HEK293 (cell line): Measurements from ENCODE around the gene FAM200C.

Experiments used
- AEBP2 ChIP-seq: fragments of 450-650 bp; formaldehyde crosslinking; IDR thresholded peaks from 2 replicates; pipeline ENCODE4 v1.5.1; 2016; ENCODE audit warnings: missing biosample characterization, missing genetic modification characterization, borderline replicate concordance
- GLI2 ChIP-seq: fragments of 450-650 bp; formaldehyde crosslinking; IDR thresholded peaks from 2 replicates; pipeline ENCODE4; 2017; ENCODE audit warnings: missing biosample characterization, missing genetic modification characterization, low read depth, borderline replicate concordance
- GLI4 ChIP-seq: fragments of 450-650 bp; formaldehyde crosslinking; IDR thresholded peaks from 2 replicates; pipeline ENCODE4 v1.5.1; 2016; ENCODE audit warnings: missing biosample characterization, missing genetic modification characterization
- MEIS1 ChIP-seq: sonication (generic); formaldehyde crosslinking; IDR thresholded peaks from 2 replicates; pipeline ENCODE4 v1.8.1; 2022; ENCODE audit warnings: missing genetic modification reagents, mild to moderate bottlenecking, borderline replicate concordance
- REST ChIP-seq: fragments of 450-650 bp; formaldehyde crosslinking; IDR thresholded peaks from 2 replicates; pipeline ENCODE4 v1.5.1; 2016; ENCODE audit warnings: missing biosample characterization, missing genetic modification characterization
- SALL2 ChIP-seq: fragments of 450-650 bp; formaldehyde crosslinking; IDR thresholded peaks from 2 replicates; pipeline ENCODE4 v1.5.0; 2017; ENCODE audit warnings: missing biosample characterization, mild to moderate bottlenecking, missing genetic modification characterization, borderline replicate concordance
- SP7 ChIP-seq: fragments of 450-650 bp; formaldehyde crosslinking; IDR thresholded peaks from 2 replicates; pipeline ENCODE4 v1.5.1; 2016; ENCODE audit warnings: missing biosample characterization, missing genetic modification characterization
- TCF7L2 ChIP-seq: IDR thresholded peaks from 2 replicates; pipeline ENCODE4 v1.6.1; 2011; ENCODE audit warnings: low read depth, mild to moderate bottlenecking, inconsistent platforms, low read length, moderate library complexity, borderline replicate concordance
- ZBTB20 ChIP-seq: fragments of 450-650 bp; formaldehyde crosslinking; IDR thresholded peaks from 2 replicates; pipeline ENCODE4 v1.5.1; 2016; ENCODE audit warnings: missing biosample characterization, missing genetic modification characterization
- ZBTB26 ChIP-seq: fragments of 450-650 bp; formaldehyde crosslinking; optimal IDR thresholded peaks from 2 replicates; pipeline ENCODE3; 2016; ENCODE audit warnings: missing biosample characterization, mild to moderate bottlenecking, missing genetic modification characterization
- ZBTB49 ChIP-seq: fragments of 450-650 bp; formaldehyde crosslinking; IDR thresholded peaks from 2 replicates; pipeline ENCODE4 v1.5.1; 2016; ENCODE audit warnings: missing biosample characterization, missing genetic modification characterization, low read depth
- ZFHX2 ChIP-seq: fragments of 450-650 bp; formaldehyde crosslinking; conservative IDR thresholded peaks from 2 replicates; pipeline ENCODE4 v1.5.1; 2016; ENCODE audit warnings: missing biosample characterization, missing genetic modification characterization
- ZNF133 ChIP-seq: fragments of 450-650 bp; formaldehyde crosslinking; IDR thresholded peaks from 2 replicates; pipeline ENCODE4 v1.5.1; 2016; ENCODE audit warnings: missing biosample characterization, missing genetic modification characterization
- ZNF248 ChIP-seq: fragments of 450-650 bp; formaldehyde crosslinking; IDR thresholded peaks from 2 replicates; pipeline ENCODE4 v1.5.1; 2017; ENCODE audit warnings: missing biosample characterization, missing genetic modification characterization
- ZNF302 ChIP-seq: fragments of 450-650 bp; formaldehyde crosslinking; IDR thresholded peaks from 2 replicates; pipeline ENCODE4 v1.5.1; 2016; ENCODE audit warnings: missing biosample characterization, missing genetic modification characterization, low read depth
- ZNF311 ChIP-seq: fragments of 450-650 bp; formaldehyde crosslinking; IDR thresholded peaks from 2 replicates; pipeline ENCODE4 v1.5.1; 2017; ENCODE audit warnings: missing biosample characterization, missing genetic modification characterization, borderline replicate concordance
- ZNF335 ChIP-seq: fragments of 450-650 bp; formaldehyde crosslinking; conservative IDR thresholded peaks from 2 replicates; pipeline ENCODE4 v1.5.1; 2016; ENCODE audit warnings: missing biosample characterization, missing genetic modification characterization
- ZNF354C ChIP-seq: fragments of 450-650 bp; formaldehyde crosslinking; IDR thresholded peaks from 2 replicates; pipeline ENCODE4 v1.5.1; 2016; ENCODE audit warnings: missing biosample characterization, missing genetic modification characterization, low read depth, borderline replicate concordance
- ZNF548 ChIP-seq: fragments of 450-650 bp; formaldehyde crosslinking; IDR thresholded peaks from 2 replicates; pipeline ENCODE4 v1.5.1; 2016; ENCODE audit warnings: missing biosample characterization, missing genetic modification characterization
- ZNF561 ChIP-seq: fragments of 450-650 bp; IDR thresholded peaks from 2 replicates; pipeline ENCODE4 v1.5.1; 2018; ENCODE audit warnings: missing biosample characterization, missing genetic modification characterization, borderline replicate concordance
- ZNF585B ChIP-seq: fragments of 450-650 bp; formaldehyde crosslinking; IDR thresholded peaks from 2 replicates; pipeline ENCODE4 v1.5.1; 2016; ENCODE audit warnings: missing biosample characterization, missing genetic modification characterization
- ZNF621 ChIP-seq: fragments of 450-650 bp; formaldehyde crosslinking; IDR thresholded peaks from 2 replicates; pipeline ENCODE4 v1.5.1; 2017; ENCODE audit warnings: missing biosample characterization, missing genetic modification characterization
- ZNF654 ChIP-seq: fragments of 450-650 bp; formaldehyde crosslinking; IDR thresholded peaks from 2 replicates; pipeline ENCODE4 v1.5.1; 2016; ENCODE audit warnings: low read depth, missing biosample characterization, missing genetic modification characterization
- ZNF664 ChIP-seq: fragments of 450-650 bp; formaldehyde crosslinking; IDR thresholded peaks from 2 replicates; pipeline ENCODE4 v1.5.1; 2016; ENCODE audit warnings: missing biosample characterization, missing genetic modification characterization
- ZNF785 ChIP-seq: fragments of 450-650 bp; formaldehyde crosslinking; IDR thresholded peaks from 2 replicates; pipeline ENCODE4 v1.5.1; 2016; ENCODE audit warnings: missing biosample characterization, missing genetic modification characterization
- ZXDB ChIP-seq: fragments of 450-650 bp; formaldehyde crosslinking; IDR thresholded peaks from 2 replicates; pipeline ENCODE4 v1.5.1; 2016; ENCODE audit warnings: missing biosample characterization, missing genetic modification characterization

The FAM200C gene

GRCh38 chr5:160421625-160422258 is 21.9 kb upstream of the FAM200C start, which contains the start of gene PTTG1 (continued):
- TF ChIP-seq ZNF561 (tag by site-specific recombination): no peak
- TF ChIP-seq ZNF311 (tag by site-specific recombination): no peak
- TF ChIP-seq ZNF785: no peak
- no peak for TF ChIP-seq ZNF585B (tag by site-specific recombination)
- TF ChIP-seq ZNF654 (tag by site-specific recombination): no peak
- 0 out of 2 replicates have a peak, but pooled peaks have one; percentile 5 for TF ChIP-seq ZFHX2 (tag by site-specific recombination)
- TF ChIP-seq SALL2 (tag by site-specific recombination): no peak
- TF ChIP-seq TCF7L2: no peak
- TF ChIP-seq ZBTB20 (tag by site-specific recombination): no peak; the same call in 1 of the 2 replicates
- TF ChIP-seq ZNF302 (tag by site-specific recombination): no peak
- TF ChIP-seq ZNF621 (tag by site-specific recombination): no peak
- TF ChIP-seq ZNF548 (tag by site-specific recombination): no peak
- no peak for TF ChIP-seq ZNF248 (tag by site-specific recombination)
- peak; percentile 67 for TF ChIP-seq SP7 (tag by site-specific recombination)
- no peak for TF ChIP-seq ZBTB49 (tag by site-specific recombination)
- no peak for TF ChIP-seq AEBP2
- TF ChIP-seq ZNF664 (tag by site-specific recombination): no peak
- TF ChIP-seq GLI4: 0 out of 2 replicates have a peak, but pooled peaks have one; percentile 54
- TF ChIP-seq ZXDB (tag by site-specific recombination): peak; percentile 65
- no peak for TF ChIP-seq GLI2 (tag by site-specific recombination)
- no peak for TF ChIP-seq ZNF133 (tag by site-specific recombination)
- TF ChIP-seq ZBTB26: peak; percentile 71
- no peak for TF ChIP-seq MEIS1 (CRISPR knock-in tag)
- peak; percentile 49; the same call in 1 of the 2 replicates for TF ChIP-seq REST
- TF ChIP-seq ZNF354C (tag by site-specific recombination): no peak
- peak; percentile 86 for TF ChIP-seq ZNF335 (tag by site-specific recombination)
